ENCODE results near the gene TNRC6B.
"Not testable (repeated sequence)": the region's sequence is repeated elsewhere in the genome, so short reads cannot be mapped to it uniquely, and the experiment has no call there.

Gene TNRC6B

GRCh38 chr22:40177738-40178416 lies at the start of gene TNRC6B:
TNRC6B (plus strand) TSS chr22:40177925; CDS start chr22:40178136, 211 bp downstream.
- peak; percentile 98 for DNase-seq

GRCh38 chr22:40128989-40129388 lies 48.7 kb upstream of the TNRC6B start:
- DNase-seq, result no peak

GRCh38 chr22:40137132-40137531 lies 40.6 kb upstream of the TNRC6B start:
- no peak for DNase-seq

- DNase-seq, result no peak
Observed at GRCh38 chr22:40138866-40139265, 38.9 kb upstream of the TNRC6B start.

GRCh38 chr22:40147388-40148176 lies 30.1 kb upstream of the TNRC6B start:
- DNase-seq, result no peak

- DNase-seq, result no peak
Observed at GRCh38 chr22:40153192-40153591, 24.5 kb upstream of the TNRC6B start.

- DNase-seq, result no peak
Observed at GRCh38 chr22:40153705-40154104, 24.0 kb upstream of the TNRC6B start.

- peak; percentile 44 for DNase-seq
Observed at GRCh38 chr22:40156001-40156516, 21.7 kb upstream of the TNRC6B start.

GRCh38 chr22:40156682-40157081 lies 21.0 kb upstream of the TNRC6B start:
- DNase-seq, result not testable (repeated sequence)

GRCh38 chr22:40157330-40157945 lies 20.3 kb upstream of the TNRC6B start:
- no peak for DNase-seq

- DNase-seq, result no peak
Observed at GRCh38 chr22:40161194-40161593, 16.5 kb upstream of the TNRC6B start.

- DNase-seq, result not testable (repeated sequence)
Observed at GRCh38 chr22:40165537-40165936, 12.2 kb upstream of the TNRC6B start.

- no peak for DNase-seq
Observed at GRCh38 chr22:40175611-40176244, 2.0 kb upstream of the TNRC6B start.

GRCh38 chr22:40176921-40177737 lies 596 bp upstream of the TNRC6B start:
- no peak for DNase-seq

- no peak for DNase-seq
Observed at GRCh38 chr22:40178417-40179409, 988 bp downstream of the TNRC6B start.

- DNase-seq, result no peak
Observed at GRCh38 chr22:40179526-40179925, 1.8 kb downstream of the TNRC6B start.

GRCh38 chr22:40180403-40180802 lies 2.7 kb downstream of the TNRC6B start:
- no peak for DNase-seq

- DNase-seq, result no peak
Observed at GRCh38 chr22:40181323-40181722, 3.6 kb downstream of the TNRC6B start.

- no peak for DNase-seq
Observed at GRCh38 chr22:40182231-40182835, 4.6 kb downstream of the TNRC6B start.

- DNase-seq, result no peak
Observed at GRCh38 chr22:40183029-40183581, 5.4 kb downstream of the TNRC6B start.
